GM18909 (cell line): ENCODE results near the gene KRTAP5-1.
"Not testable (repeated sequence)": the region's sequence is repeated elsewhere in the genome, so short reads cannot be mapped to it uniquely, and the experiment has no call there.

ENCODE experiments used
- ATAC-seq: cut with Tn5 transposase; IDR thresholded peaks from one replicate; pipeline ENCODE4 v1.9.1; 2021; ENCODE audit warnings: mild to moderate bottlenecking; ENCODE audit not compliant: unreplicated experiment, poor library complexity

The KRTAP5-1 gene

GRCh38 chr11:1603629-1604028, 18.5 kb upstream of the KRTAP5-1 start:
- ATAC-seq: no peak

- ATAC-seq: not testable (repeated sequence)
These were observed 16.6 kb upstream of the KRTAP5-1 start for GRCh38 chr11:1601663-1602062.

- no peak for ATAC-seq
These were observed 15.5 kb upstream of the KRTAP5-1 start for GRCh38 chr11:1600626-1601025.

- no peak for ATAC-seq
These were observed 13.7 kb upstream of the KRTAP5-1 start for GRCh38 chr11:1598816-1599215.

- not testable (repeated sequence) for ATAC-seq
These were observed 13.3 kb upstream of the KRTAP5-1 start for GRCh38 chr11:1598406-1598805.

GRCh38 chr11:1597994-1598380, 12.9 kb upstream of the KRTAP5-1 start, which contains the start of gene KRTAP5-2:
TSS of gene KRTAP5-2 (minus strand) at chr11:1598294. CDS start at chr11:1598250, 44 bp downstream.
- ATAC-seq: no peak

GRCh38 chr11:1597331-1597993, 12.4 kb upstream of the KRTAP5-1 start:
- ATAC-seq: no peak

GRCh38 chr11:1596576-1597121, 11.6 kb upstream of the KRTAP5-1 start:
- not testable (repeated sequence) for ATAC-seq

GRCh38 chr11:1595994-1596575, 11.0 kb upstream of the KRTAP5-1 start:
- ATAC-seq: not testable (repeated sequence)

- ATAC-seq: no peak
These were observed 7.5 kb upstream of the KRTAP5-1 start for GRCh38 chr11:1592628-1593027.

- ATAC-seq: no peak
These were observed 4.9 kb upstream of the KRTAP5-1 start for GRCh38 chr11:1589996-1590395.

GRCh38 chr11:1589191-1589963, 4.3 kb upstream of the KRTAP5-1 start:
- ATAC-seq: not testable (repeated sequence)

GRCh38 chr11:1586699-1587098, 1.6 kb upstream of the KRTAP5-1 start:
- no peak for ATAC-seq

GRCh38 chr11:1582909-1583308, 2.2 kb downstream of the KRTAP5-1 start:
- not testable (repeated sequence) for ATAC-seq

GRCh38 chr11:1581976-1582375, 3.1 kb downstream of the KRTAP5-1 start:
- no peak for ATAC-seq

- ATAC-seq: no peak
These were observed 8.3 kb downstream of the KRTAP5-1 start for GRCh38 chr11:1576825-1577224.

GRCh38 chr11:1575756-1576155, 9.3 kb downstream of the KRTAP5-1 start:
- ATAC-seq: not testable (repeated sequence)

GRCh38 chr11:1574933-1575242, 10.2 kb downstream of the KRTAP5-1 start:
- no peak for ATAC-seq

GRCh38 chr11:1574238-1574932, 10.7 kb downstream of the KRTAP5-1 start:
- ATAC-seq: peak; percentile 41

GRCh38 chr11:1573903-1574237, 11.2 kb downstream of the KRTAP5-1 start:
- no peak for ATAC-seq
